GM21723 (cell line): ENCODE data around the gene CABS1.

ENCODE experiments used
- ATAC-seq: cut with Tn5 transposase; IDR thresholded peaks from one replicate; pipeline ENCODE4 v1.9.1; 2021; ENCODE audit warnings: mild to moderate bottlenecking, moderate library complexity; ENCODE audit not compliant: unreplicated experiment

CABS1 gene

GRCh38 chr4:70334681-70335080 is at the start of gene CABS1:
Gene CABS1, plus strand, starts transcription at chr4:70334981. Its CDS starts 59 bp downstream, at chr4:70335040.
- no peak for ATAC-seq

DNA sequence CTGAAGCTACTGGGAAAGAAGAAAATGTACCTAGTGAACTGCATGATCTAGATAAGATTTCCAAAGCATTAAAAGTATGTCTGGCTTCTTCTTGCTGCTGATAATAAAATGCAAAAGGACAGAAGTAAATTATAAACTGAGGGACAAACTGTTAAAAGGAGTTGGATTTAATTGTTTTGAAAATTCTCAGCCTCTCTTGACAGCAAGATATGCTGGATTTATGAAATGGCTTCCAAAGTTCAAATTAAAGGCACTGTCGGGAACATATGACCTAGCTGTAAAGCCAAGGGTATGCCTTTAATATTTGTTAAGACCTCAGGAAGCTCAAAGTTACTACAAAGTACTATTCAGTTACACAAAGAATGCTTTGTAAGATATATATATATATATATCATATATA is 46.1 kb upstream of the CABS1 start:
- ATAC-seq: no peak

GRCh38 chr4:70291341-70291740 is 43.4 kb upstream of the CABS1 start:
- no peak for ATAC-seq

GRCh38 chr4:70297576-70297975 is 37.2 kb upstream of the CABS1 start:
- no peak for ATAC-seq

GRCh38 chr4:70298051-70298450 is 36.7 kb upstream of the CABS1 start:
- no peak for ATAC-seq

GRCh38 chr4:70299643-70300042 is 35.1 kb upstream of the CABS1 start:
- no peak for ATAC-seq

DNA sequence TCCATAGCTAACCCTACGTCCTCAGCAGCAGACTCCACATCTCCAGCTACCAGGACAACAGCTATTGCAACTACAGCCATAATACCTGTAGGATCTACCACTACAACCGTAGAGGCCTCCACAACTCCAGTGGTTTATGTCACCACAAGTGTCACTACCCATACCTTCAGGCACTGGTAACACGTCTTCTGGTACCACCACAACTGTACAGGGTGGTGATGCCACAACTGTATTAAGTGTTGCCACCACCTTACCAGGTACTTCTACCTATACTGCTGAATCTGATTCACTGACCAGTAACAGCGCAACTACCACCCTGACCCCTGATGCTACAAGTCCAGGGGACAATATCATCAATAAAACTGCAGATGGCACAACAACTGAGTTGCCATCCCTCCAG is 34.6 kb upstream of the CABS1 start:
- no peak for ATAC-seq

DNA sequence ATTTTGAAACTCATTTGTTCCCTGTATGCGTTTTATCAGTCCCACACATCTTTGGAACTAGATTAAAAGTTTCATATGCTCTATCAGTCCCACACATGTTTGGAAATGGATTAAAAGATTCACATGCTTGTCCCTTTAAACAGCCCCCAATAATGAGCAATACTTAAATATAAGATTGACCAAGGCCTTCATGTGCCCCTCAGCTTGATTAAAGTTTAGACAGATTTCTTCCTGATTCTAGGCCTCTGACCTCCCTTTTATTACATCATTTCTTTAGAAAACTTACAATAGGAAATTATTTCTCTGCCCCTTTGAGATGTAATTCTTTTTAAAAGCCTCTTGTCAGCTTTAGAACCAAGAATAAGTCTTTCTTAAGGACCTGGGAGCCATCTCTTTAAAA is 31.7 kb upstream of the CABS1 start:
- ATAC-seq: no peak

DNA sequence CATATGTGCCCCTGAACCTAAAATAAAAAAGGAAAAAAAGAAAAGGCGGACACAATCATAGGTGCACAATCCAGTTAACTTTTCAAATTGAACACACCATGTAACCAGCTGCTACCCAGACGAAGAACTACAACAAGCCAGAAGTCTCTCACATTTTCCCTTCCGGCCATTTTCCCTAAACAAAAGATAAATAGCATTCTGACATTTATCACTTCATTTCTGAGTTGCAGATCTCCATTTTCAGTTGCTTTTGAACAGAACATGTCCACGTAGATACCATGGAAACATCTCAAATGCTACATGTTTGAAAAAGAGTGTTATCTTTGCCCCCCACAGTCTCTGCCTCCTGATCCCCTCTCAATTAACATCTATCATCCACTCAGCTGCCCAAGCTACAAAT is 29.2 kb upstream of the CABS1 start:
- no peak for ATAC-seq

DNA sequence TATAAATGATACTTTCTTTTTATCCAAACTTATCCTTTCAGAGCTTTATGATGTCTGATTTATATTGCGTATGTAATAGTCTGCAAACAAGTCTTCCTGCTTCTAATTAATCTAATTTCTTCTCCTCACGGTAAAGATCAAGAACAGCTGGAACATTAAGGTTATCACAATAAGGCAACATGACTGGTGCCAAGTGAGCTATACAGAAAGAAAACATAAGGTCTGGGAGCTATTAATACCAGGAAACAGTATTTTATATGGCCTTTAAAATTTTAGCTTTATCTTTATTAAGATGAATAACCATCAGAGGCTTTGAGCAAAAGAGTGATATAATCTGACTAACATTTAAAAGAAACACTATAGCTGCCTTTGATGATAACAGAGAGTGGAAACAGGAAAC is 28.7 kb upstream of the CABS1 start:
- no peak for ATAC-seq

DNA sequence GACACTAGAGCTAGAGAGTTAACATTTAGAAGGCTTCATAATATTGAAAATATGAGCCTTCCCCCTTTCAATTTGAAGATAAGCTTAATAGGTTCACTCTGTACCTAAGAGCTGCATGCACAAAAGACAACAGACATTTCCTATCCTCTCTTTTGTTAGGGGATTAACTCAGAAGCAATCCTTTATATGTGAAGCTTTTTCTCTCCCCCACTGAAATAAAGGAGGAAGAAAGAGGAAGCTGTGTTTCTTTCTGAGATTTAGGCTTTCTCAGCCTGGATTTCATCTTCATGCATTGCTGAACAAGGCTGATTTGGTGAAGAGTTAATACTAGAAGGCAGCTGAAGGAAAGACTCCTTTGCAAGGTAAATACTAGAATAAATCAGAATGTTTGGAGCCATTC is 21.0 kb upstream of the CABS1 start:
- no peak for ATAC-seq

GRCh38 chr4:70315928-70316327 is 18.9 kb upstream of the CABS1 start:
- no peak for ATAC-seq

DNA sequence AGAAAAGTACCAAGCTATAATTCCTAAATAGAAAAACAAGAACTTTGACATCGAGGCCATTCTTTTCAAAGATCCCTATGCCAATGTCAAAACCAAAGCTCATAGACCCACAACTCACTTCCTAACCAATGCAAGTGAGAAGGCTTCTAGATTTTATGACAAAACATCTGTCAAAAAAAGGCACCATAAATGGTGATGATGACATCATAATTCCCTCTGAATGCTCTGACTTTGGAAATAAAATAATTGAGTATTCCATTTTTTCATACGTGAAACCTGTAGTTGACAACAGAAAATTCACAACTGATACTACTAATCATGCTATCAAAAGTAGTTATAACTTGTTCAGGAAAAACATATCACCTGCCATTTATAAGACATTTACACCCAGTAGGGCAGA is 8.7 kb upstream of the CABS1 start:
- ATAC-seq: no peak

DNA sequence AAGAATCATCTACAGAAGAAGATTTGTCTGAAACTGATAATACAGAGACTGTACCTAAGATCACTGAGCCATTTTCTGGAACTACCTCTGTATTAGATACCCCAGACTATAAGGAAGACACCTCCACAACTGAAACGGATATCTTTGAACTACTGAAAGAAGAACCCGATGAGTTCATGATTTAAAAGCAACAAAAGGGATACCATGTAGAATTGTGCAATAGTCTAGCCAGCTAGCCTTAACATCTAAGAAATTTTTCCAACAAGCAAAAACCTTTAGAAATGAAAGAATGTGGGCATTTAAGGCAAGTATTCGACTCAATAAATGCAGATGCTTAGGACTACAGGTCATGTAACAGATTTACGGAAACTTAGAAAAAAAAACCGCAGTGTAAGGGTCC is 1.3 kb downstream of the CABS1 start:
- ATAC-seq: no peak

- no peak for ATAC-seq
These were observed 3.2 kb downstream of the CABS1 start for GRCh38 chr4:70337886-70338420.

DNA sequence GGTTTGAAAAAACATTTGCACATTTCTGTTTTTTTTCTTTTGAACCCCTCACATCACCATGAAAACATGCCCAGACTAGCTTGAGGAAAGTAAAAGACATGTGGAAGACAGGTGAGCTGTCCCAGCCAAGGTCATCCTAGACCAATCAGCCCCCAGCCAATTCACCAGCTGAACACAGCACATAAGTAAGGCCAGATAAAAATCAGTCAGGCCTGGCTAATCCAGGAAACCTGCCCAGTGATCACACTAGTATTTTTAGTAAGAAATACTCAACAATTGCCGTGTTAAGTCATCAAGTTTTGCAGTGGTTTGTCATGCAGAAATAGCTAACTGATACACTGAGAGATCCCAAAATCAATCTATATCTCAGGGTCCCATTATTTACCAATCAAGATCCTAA is 21.4 kb downstream of the CABS1 start:
- no peak for ATAC-seq

DNA sequence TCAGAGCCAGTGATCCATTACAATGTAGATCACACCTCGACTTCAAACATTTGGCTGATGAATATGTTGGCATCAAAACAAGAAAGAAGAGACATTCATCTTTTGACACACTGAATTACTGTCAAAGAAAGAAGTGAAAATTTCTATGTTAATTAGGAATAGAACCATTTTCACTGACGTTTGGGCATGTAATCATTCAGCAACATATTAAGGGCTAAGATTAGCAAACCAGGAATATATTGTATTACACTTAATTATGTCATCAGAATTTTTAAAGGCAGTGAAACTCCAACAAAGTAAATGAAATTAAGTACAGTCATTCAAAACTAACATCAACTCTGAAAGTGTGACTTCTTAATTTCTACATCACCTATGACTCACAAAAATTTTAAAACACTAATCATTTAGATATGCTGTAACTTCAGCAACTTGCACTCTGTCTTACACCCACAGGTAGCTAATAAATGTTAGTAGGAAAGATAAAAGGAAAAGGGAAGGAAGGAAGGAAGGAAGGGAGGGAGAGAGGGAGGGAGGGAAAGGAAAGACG is 24.4 kb downstream of the CABS1 start:
- no peak for ATAC-seq

DNA sequence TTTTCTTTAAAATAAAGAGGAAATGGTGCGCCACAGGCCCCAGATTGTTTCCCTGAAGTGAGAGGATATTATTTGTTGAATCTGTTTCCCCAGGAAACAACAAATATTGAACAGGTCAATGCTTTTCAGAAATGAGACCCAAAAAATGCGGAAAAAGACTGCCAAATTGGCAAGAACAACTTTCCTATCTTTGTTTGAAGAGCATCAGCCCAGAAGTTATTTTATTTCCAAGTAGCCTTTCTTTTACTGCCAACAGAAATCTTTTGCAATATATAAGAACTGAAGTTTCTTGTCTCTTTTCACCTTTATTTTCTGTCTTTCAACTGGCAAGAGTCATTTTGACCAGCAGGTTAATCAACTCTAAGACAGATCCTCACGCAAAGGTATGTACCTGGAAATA is 25.7 kb downstream of the CABS1 start, which contains the start of gene SMR3A:
SMR3A (plus strand) TSS at position 301 of the 400 bp plus-strand sequence. CDS start 1,356 bp downstream, outside the sequence.
- no peak for ATAC-seq

- no peak for ATAC-seq
These were observed 29.2 kb downstream of the CABS1 start for GRCh38 chr4:70364002-70364401.

DNA sequence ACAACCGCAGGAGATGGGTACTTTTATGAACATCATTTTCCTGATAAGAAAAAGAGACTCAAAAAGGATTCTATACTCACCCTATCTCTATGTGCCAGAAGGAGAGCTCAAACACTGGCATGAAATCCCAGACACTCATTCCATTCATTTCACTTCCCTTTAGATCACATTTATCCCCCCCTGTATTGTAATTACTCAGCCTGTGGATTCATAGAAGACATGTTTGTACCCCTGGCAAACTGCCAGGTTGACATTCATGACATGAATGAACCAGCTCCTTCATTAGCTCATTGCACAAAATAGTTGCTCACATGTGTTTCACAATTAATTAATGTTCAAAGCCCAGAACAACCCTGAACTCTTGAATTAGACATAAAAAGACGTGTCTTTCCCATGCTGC is 30.7 kb downstream of the CABS1 start:
- ATAC-seq: no peak

GRCh38 chr4:70367813-70368212 is 33.0 kb downstream of the CABS1 start:
- ATAC-seq: no peak

- no peak for ATAC-seq
These were observed 37.2 kb downstream of the CABS1 start for GRCh38 chr4:70371987-70372386.

GRCh38 chr4:70372760-70373159 is 38.0 kb downstream of the CABS1 start:
- no peak for ATAC-seq
